Measurements from ENCODE around the gene WIPF2.

WIPF2 gene, protein sequence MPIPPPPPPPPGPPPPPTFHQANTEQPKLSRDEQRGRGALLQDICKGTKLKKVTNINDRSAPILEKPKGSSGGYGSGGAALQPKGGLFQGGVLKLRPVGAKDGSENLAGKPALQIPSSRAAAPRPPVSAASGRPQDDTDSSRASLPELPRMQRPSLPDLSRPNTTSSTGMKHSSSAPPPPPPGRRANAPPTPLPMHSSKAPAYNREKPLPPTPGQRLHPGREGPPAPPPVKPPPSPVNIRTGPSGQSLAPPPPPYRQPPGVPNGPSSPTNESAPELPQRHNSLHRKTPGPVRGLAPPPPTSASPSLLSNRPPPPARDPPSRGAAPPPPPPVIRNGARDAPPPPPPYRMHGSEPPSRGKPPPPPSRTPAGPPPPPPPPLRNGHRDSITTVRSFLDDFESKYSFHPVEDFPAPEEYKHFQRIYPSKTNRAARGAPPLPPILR

DNA sequence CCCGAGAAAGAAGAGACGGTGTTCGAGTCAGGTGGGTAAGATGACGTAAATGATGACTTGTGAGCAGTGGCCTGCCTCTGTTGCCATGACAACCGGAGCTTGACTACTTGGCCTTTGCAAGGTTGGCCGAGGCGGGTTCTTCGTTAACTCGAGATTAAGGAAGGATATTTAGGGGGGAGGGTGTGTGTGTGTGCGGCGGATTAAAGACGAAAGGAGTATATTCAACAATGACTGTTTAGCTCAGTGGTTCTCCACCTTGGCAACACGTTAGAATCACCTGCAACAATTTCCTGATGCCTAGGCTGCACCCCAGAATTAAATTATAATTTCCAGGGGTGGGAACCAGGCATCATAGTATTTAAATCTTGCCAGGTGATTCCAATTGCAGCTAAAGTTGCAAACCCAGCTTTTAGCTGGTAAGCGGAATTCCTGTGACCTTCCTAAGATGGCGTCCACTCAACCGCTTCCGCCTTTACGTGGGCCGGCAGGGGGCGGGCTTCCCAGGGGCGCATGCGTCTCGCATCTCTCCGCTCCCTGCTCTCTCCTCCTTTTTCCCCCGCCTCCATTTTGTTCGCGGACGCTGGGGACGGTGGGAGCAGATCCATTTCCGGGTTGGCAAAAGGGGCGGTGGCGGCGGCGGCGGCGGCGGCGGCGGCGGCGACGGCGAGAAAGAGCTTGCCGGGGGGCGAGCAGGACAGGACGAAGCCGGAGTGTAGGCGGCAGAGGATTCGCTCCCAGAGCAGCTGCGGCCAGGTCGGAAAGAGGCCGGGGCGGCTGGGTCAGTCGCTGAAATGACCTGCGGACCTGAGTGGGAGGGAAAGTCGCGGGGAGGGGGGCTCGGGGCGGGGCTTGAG lies at the start of gene WIPF2:
TSS of gene WIPF2 (plus strand) at position 565 of the 854 bp plus-strand sequence. CDS start 37,156 bp downstream, outside the sequence.
- peak; percentile 56 to 96 (median 91) for DNase-seq

DNA sequence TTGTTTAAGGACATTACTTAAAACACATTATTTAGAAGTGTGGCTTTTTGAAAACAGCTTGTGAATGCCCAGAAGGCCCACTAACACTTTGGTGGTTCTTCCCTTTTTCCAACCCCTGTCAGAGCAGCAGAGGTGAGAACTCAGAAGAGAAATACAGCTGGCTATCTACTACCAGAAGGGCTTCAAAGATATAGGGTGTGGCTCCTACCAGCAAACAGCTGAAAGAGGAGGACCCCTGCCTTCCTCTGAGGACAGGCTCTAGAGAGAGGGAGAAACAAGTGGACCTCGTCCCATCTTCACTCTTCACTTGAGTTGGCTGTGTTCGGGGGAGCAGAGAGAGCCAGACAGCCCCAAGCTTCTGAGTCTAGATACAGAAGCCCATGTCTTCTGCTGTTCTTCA lies 48.8 kb upstream of the WIPF2 start:
- no peak for DNase-seq

DNA sequence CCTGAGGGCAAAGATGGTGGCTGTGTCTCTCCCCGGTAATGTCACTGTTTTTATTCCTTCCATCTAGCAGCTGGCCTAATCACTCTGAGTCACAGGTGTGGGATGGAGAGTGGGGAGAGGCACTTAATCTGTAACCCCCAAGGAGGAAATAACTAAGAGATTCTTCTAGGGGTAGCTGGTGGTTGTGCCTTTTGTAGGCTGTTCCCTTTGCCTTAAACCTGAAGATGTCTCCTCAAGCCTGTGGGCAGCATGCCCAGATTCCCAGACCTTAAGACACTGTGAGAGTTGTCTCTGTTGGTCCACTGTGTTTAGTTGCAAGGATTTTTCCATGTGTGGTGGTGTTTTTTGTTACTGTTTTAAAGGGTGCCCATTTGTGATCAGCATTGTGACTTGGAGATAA lies 47.4 kb upstream of the WIPF2 start:
- DNase-seq = no peak

DNA sequence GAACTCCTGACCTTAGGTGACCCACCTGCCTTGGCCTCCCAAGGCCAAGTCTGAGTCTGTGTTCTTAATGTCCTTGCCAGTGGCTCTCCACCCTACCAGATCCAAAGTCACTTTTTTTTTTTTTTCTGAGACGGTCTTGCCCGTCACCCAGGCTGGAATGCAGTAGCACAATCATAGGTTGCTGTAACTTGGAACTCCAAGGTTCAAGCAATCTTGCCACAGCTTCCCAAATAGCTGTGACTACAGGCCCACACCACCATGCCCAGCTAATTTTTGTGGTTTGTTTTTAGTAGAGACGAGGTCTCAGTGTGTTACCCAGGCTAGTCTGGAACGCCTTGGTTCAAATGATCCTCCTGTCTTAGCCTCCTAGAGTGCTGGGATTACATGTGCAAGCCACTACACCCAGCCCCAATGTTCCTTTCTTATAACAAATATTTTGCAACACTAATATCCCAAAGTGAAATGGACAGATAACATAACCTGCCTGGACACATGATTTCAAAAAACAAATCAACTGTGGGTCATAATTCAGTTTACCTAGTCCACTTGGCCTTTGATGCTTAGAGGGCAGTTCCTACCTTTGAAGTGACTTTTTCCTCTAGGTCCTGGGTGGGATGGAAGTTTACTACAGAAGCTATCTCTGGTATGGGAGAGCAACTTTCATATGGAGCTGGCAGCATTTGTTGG lies 45.9 kb upstream of the WIPF2 start:
- no peak for DNase-seq

DNA sequence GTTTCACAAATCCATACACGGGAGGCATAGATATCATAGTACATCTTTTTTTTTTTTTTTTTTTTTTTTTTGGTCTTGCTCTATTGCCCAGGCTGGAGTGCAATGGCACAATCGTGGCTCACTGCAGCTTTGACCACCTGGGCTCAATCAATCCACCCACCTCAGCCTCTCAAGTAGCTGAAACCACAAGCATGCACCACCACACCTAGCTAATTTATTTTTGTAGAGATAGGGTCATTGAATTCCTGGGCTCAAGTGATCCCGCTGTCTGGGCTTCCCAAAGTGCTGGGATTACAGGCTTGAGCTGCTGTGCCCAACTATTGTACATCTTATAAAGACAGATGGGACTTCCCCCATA lies 45.3 kb upstream of the WIPF2 start:
- DNase-seq = no peak

DNA sequence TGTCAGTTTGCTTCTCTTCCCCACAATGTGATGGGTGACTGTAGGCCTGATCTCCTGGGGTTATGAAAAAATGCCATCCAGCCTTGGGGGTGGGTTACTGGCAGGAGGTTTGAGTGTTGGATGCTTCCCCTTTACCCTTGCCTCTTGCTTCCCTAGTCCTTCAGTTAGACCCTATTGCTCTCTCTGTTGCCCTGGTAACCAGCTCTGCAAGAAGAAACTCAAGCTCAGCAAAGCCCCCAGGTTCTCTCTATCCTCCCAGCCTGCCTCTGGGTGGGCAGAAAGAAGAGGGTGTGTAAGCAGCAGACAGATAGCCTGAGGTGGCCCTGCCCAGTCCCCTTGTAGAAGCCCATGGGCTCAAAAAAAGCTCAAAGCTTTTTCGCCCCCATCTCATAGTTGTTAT lies 44.6 kb upstream of the WIPF2 start:
- DNase-seq = no peak

DNA sequence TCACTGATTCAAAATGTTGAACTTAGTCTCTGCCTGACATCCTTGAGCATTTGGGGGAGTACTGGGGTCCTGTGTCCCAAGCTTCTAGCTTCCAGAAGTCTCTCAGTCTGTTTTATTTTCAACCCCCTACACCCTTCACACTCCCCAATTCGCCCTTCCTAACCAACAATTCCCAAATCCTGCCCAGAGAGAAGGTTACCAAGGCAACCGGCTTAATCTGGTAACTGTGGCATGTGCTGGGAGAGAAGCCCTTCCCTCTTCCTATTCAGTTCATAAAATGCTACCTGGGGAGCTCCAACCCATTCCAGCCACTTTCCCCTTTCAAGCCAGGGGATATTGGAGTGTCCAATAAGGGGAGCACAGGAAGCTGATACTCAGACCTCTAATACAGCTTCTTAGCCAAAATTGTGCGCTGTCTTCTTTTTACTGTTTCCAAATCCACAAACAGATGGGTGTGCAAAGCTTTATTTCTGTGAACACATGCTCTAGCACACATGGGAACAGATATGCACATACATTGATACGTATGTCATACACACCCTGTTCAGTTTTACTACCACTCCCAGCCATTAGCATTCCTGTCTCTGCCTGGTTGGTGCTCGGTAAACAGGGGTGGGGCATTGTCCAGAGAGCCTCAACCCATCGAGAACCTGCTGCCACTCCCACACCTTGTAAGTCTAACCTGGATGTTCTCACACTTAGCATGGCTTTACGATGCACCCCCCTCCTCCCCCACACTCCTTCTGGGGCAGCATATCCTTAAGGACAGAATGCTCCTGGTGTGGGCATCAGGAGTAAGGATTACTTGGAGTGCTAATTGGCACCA lies 43.0 kb upstream of the WIPF2 start:
- peak in 2 of 56 donors; percentile 24 for DNase-seq

DNA sequence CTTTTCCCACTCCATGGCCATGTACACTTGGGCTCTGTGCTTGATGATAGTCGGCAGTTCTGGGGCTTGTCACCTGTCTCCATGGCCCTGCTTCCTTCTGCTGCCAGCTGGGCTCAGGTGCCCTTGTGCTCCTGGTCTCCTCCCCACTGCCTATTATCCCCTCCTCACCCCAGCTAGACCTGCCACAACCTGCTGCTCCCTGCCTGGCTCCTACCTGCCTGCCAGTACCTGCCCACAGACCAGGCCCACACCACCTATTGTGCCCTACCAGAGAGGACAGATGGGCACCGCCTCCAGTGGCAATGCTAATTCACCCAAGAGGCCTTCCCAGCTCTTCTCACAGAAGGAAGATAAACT lies 42.4 kb upstream of the WIPF2 start:
- no peak for DNase-seq

DNA sequence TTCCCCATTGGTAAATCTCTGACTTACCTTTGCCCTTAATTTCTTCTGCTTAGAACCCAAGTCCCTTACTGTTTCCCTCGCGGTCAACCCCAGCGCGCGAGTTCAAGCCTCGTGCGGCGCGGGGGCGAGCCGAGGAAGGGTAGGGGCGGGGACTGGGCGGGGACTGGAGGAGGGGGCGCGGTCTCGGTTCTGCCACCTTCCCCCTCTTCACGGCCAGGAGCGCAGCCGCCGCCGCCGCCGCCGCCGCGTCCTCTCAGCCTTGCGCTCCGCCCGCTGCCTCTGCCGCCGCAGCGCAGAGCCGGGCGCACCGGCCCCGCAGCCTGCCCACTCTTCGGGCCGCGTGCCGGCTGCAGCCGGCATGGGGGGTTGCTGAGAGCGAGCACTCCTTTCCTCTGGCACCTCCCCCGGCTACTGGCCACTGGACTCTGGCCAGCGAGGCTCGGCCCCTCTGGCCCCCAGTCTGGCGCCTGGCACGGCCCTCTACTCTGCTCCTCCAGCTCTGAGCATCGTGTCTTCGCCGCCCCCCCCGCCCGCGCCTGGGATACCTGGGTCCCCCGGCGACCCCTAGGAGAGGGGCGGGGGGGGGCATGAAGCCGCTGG lies 41.7 kb upstream of the WIPF2 start, which contains the start of gene RAPGEFL1:
TSS of gene RAPGEFL1 (plus strand) at position 196 of the 600 bp plus-strand sequence. CDS start at position 588, 392 bp downstream.
- peak in 36 of 56 donors; percentile 13 to 59 (median 38) for DNase-seq

DNA sequence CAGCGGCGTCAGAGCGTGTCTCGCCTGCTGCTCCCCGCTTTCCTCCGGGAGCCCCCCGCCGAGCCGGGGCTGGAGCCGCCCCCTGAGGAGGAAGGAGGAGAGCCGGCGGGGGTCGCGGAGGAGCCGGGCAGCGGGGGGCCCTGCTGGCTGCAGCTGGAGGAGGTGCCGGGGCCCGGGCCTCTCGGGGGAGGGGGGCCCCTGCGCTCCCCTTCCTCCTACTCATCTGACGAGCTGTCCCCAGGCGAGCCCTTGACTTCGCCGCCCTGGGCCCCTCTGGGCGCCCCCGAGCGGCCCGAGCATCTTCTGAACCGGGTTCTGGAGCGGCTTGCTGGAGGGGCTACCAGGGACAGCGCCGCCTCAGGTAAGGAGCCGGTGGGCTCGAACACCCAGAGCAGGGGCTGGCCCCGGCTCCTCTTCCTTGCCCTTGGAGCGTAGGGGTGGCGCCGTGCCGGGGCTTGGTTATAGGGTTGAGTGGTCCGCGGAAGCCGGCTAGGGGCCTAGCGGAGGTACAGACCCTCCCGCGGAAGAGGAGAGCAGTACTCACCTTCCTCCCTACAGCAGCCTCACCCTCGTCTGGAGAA lies 41.0 kb upstream of the WIPF2 start:
- DNase-seq = no peak

DNA sequence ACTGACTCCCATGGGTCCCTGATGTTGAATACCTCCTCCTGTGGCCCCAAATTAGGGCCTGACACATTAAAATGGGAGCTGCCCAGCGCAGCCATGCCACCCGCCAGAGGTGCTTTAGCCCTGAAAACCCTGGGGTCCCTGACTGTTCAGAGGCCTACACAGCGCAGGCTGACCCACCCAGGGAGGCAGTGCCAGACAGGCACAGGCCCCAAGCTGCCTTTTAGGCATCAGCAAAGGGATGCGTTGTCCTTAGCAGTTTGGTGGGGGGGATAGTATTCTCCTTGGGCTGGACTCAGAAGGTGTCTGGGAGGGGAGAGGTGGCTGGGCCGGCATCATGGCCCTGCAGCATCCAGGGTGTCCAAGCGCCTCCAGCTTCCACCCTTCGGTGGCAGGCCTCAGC lies 40.4 kb upstream of the WIPF2 start:
- no peak for DNase-seq

DNA sequence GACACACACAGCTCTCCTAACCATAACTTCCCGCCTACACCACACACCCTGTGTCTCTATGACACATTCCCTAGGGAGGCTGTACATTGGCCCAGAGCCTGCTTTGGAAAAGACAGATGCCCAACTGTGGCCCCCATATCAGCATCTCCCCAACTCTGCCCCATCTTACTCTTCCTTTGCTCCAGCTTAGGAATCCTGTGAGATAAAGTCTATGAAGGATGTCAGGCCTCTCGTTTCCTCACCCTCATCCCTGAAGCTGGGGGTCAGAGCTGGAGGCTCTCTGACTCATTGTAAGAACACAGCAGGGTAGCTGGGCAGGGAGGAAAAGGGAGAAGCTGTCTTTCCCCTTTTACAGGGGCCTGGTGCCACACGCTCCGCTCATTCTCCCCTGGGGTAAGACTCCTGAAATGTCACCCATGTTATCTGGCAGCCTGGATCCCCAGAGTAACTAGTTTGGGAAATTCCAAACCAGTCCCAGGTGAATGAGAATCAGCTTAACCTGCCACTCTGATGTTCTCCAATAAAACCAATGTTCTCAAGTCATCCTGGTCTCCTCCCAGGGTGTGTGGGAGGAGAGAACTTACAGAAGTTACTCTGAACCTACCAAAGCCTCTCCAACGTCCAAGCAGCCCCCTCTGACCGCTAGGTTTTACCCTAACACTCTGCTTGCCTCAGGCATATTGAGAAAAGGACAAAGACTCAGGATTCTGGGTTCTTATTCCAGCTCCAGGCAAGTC lies 39.0 kb upstream of the WIPF2 start:
- no peak for DNase-seq

DNA sequence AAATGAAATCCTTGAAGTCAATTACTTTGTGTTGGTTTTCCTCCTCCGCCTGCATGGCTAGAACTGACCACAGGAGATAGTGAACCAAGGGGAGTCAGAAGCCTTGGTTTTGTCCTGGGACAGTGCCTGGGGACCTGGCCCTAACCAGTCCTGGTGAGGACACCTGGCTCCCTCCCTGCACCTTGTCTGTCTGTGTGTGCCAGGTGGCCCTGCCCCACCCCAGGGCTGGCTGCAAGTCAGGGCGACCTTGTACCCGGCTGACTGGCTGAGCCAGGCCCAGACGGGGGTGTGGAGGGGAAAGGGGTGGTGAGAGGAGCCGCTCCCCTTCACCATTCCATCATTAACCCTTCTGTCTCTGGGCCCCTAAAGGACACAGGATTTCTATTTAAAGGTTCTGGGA lies 38.4 kb upstream of the WIPF2 start:
- no peak for DNase-seq

DNA sequence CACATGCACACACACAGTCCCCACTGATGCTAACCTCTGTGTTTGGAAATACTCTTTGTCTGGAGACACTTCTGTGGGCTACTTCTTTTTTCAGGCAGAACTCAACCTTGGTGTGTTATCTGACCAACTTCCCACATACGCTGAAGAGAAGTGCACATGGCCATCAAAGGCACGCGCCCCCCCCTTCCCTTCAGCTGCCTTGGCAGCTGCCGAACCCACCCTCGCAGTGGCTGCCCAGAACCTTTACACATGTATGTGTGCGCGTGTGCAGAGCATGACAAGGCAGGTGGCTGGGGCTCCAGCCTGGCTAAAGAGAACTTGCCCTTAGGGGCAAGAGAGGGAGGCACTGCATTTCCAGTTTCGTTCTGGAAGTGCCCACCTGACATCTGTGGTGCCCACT lies 37.9 kb upstream of the WIPF2 start:
- DNase-seq = no peak

DNA sequence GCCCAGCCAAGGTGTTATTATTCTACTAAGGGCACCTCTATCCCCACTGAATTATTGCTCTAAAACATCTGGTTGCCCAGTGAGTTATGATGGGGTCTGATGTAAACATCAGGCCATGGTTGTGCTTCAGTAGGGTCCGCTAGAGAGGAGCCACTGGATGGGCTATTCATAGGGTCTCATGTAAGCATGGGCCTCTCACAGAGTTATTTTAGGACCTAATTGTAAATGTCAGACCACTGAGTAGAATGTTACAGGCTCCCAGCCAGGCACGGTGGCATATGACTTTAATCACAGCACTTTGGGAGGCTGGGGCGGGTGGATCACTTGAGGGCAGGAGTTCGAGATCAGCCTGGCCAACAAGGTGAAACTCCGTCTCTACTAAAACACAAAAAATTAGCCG lies 36.5 kb upstream of the WIPF2 start:
- DNase-seq = no peak

DNA sequence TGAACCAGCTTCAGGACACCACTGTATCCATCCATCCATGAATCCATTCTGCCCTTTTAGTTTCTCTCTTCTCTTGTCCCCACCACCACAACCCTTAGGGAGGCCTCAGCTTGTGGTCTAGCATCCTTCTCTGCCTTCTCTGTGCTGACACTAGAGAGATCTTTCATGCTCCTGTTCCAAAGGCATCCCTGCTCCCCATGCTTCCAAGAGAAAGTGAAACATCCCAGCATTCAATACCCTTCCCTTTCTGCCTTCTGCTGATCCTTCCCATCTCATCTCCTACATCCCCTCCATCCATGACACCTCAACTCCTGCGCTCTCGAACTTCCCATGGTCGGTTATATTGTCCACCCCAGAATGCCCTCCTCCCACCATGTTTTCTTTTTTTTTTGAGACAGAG lies 31.9 kb upstream of the WIPF2 start:
- DNase-seq = no peak

DNA sequence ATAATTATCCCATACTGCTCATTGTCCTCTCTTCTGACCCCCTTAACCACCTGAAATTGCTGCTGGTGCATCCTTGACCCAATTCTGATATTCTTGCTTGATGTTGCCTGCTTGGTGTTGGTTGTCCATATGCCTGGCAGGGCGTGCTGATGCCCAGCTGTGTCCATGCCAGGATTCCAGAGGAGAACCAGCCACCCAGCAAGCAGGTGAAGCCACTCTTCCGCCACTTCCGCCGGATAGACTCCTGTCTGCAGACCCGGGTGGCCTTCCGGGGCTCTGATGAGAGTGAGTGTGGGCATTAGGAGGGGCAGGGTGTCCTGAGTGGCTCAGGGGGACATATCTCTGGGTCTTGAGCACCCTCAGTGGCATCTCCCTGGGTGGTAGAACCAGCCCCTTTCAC lies 30.4 kb upstream of the WIPF2 start:
- DNase-seq = no peak

DNA sequence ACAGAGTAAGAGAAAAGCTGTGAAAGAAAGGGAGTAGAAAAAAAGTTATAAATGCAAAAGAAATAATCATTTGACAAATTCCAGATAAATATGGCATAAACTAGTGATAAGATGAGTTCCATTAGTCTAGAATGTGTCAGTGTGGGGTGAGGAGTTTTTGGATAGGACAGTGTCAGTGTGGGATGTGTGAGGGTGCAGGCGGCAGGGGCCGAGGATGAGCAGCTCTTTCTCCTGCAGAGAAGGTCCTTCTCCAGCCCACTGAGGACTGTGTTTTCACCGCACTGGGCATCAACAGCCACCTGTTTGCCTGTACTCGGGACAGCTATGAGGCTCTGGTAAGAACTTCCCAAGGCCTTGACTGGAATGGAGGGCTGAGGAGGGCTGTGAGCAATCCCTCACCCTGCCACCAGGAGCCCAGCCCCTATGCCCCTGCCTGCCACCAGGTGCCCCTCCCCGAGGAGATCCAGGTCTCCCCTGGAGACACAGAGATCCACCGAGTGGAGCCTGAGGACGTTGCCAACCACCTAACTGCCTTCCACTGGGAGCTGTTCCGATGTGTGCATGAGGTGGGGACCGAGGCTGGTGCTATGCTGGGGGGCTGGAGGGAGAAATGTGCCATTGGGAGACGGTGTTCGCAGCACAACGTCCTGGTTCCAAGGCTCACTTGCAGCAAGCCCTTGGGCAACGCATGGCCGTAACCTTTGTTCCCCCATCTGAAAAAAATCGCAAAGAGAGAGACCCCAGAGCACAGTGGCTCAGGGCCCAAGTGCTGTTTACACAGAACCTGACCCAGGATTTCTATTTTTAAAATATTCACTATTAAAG lies 28.7 kb upstream of the WIPF2 start:
- DNase-seq = no peak
